ENCODE results near the gene HSD3B7.

GRCh38 chr16:30985401-30986128, 558 bp downstream of the HSD3B7 start:
- TF ChIP-seq POLR2AphosphoS5 (IDR thresholded peaks at IDR 0.05) (no peak), POLR2A (IDR thresholded peaks at IDR 0.05) (no peak), CTCF (IDR thresholded peaks at IDR 0.05) (no peak), EP300 (IDR thresholded peaks at IDR 0.05) (no peak)
